LNCAP (cell line): Measurements from ENCODE around the gene SRGAP2C.
"Not testable (repeated sequence)": the region's sequence is repeated elsewhere in the genome, so short reads cannot be mapped to it uniquely, and the experiment has no call there.

Source experiments
- TF ChIP-seq, protein P1 (sequence below): fragments of 450-650 bp; IDR thresholded peaks from 2 replicates; pipeline ENCODE4 v1.5.1; 2017; ENCODE audit warnings: mild to moderate bottlenecking

SRGAP2C gene

DNA sequence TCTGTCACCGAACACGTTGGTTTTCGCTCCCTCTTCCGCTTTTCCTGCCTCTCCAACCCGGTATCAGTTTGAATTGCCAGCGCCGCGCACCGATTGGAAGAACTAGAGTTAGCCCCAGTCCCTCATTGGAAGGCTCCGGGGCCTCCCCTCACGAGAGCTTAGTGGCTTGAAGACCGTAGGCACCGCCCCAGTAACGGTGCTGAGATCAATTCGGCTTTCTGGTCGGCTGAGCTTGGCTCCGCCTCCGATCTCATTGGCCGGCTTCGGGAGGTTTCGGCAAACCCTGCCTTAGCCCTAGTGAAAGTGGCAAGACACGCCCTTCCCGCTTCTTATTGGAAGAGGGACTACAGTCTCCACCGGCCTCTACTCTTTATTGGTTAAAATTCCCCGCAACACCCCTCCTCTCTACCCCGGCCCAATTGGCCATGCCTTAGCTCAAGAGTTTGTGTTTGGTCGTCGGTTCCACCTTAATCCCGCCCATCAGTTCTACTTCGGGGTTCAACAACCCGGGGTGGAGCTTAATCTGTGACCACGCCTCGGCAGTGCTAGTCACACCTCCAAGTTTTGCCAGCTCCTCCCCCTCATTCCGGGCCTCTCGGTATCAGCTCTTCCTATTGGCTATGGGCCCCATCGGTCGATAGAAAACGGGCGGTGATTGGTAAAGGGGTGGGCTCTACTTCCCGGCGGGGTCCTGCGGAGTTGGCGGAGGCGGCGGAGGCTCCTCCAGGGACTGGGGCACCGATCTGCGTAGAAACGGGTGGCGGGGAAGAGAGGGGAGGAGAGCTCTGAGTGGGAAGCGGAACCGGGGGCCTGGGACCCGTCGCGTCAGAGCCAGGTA is at the start of gene SRGAP2C, which contains the start of gene FAM72B:
Gene SRGAP2C, plus strand, starts transcription at position 686 of the 838 bp plus-strand sequence. CDS start 2,472 bp downstream, outside the sequence.
Gene FAM72B, minus strand, starts transcription at position 51 of the 838 bp plus-strand sequence. CDS start 851 bp downstream, outside the sequence.
- TF ChIP-seq, protein P1, sequence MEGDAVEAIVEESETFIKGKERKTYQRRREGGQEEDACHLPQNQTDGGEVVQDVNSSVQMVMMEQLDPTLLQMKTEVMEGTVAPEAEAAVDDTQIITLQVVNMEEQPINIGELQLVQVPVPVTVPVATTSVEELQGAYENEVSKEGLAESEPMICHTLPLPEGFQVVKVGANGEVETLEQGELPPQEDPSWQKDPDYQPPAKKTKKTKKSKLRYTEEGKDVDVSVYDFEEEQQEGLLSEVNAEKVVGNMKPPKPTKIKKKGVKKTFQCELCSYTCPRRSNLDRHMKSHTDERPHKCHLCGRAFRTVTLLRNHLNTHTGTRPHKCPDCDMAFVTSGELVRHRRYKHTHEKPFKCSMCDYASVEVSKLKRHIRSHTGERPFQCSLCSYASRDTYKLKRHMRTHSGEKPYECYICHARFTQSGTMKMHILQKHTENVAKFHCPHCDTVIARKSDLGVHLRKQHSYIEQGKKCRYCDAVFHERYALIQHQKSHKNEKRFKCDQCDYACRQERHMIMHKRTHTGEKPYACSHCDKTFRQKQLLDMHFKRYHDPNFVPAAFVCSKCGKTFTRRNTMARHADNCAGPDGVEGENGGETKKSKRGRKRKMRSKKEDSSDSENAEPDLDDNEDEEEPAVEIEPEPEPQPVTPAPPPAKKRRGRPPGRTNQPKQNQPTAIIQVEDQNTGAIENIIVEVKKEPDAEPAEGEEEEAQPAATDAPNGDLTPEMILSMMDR = not testable (repeated sequence)

DNA sequence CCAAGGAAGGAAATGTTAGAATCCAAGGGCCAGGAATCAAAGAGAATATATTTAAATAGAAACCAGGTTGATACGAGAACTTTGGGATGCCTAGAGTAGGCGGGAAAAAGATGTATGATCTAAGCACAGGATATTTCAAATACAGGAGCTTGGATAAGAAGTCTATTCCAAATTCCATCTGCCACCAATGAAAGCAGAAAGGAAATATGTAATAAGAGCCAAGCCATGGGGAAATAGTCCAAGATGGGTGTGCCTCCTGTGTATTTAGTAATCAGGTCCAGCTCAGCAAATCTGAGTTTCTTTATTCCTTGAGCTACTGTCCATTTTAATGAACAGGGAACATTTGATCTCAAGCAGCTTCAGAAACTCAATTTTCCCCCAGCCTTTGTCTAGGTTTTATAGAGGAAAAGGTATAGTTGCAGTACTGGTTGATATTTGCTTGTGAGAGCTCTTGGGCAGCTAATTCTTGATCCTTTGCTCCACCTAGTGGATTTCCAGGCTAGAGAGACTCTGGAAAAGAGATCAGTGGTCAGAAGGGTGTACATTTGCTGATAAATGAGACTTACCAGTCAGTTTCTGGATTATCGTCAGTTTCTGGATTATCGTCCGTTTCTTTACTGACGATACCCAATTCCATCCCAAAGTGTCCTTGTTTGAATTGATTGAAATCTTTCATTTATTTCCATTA is 29.0 kb upstream of the SRGAP2C start:
- TF ChIP-seq, protein P1 = peak; percentile 22; the same call in 1 of the 2 replicates

DNA sequence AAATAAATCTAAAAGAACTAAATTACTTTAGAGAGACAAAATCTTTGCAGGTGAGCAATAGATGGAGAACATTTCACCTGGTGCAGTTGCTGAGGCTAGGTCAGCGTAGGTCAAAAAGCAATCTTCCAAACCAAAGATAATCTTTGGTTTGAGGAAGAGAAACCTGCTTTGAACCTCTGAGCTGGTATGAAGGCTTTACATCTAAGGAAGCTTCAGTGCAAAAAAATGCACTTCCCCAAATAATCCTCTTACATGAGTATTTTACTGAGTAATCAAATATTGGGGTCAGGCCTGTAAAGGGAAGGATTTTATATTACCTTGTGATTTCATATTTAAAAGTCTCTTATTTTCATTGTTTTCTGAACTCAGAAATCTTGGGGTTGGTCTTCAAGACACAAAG is 223.6 kb downstream of the SRGAP2C start:
- TF ChIP-seq, protein P1 = no peak

DNA sequence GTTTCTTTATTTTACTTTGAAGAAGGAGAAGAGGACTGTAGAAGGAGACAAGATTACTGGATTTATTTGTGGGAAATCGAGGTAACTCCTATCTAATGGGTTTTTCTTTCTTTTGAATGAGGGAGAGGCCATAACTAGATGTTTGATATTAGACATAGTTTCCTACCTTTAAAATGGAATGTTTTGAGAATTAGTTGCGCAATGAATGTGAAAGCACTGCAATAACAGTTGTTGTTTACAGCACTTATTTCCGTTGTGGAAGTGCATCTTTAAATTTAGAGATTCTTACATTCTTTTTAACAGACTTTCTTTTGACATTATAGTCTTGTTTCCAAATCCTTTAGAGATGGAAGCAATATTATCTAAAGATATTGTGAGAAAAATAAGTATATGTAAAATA is 229.0 kb downstream of the SRGAP2C start:
- TF ChIP-seq, protein P1 = no peak

DNA sequence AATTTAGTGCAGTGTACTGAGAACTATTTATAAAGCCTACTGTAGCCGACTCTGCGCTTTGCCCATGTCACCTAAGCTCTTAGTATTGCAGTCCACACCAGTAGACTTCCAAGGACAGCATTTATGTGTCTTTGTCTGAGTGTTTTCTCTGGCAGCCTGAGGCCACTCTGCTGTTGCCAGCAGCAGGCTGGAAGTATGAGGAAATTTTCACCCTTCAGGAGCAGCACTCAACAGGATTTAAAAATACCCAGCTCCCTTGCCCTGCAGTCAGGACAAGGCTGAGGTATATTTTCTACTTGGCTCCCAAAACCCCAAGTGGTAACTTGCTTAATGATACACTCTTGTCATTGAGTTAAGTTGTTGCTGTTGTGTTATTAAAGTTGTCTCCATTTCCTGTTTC is 230.1 kb downstream of the SRGAP2C start:
- TF ChIP-seq, protein P1 = no peak

DNA sequence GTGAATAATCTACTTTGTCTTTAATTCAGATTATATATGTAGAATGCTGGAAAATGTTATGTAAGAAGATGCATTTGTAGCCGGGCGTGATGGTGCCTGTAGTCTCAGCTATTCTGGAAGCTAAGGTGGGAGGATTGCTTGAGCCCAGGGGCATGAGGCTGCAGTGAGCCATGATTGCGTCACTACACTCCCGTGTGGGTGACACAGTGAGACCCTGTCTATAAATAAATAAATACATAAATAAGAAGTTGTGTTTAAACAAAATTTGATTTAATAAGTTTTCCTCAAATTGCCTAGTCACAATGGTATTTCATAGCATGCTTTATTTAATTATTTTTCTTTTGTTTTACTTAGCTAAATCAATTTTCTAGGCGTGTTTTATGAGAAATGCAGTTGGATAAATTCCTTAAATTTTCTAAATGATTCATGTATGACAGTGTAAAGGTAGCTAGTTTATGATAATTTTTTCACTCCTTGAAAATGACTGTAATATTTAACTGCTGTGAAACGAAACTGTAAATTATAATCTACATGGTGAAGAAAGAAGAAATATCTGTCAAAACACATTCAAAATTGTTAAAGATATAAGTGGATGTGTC is 232.6 kb downstream of the SRGAP2C start:
- TF ChIP-seq, protein P1 = no peak

DNA sequence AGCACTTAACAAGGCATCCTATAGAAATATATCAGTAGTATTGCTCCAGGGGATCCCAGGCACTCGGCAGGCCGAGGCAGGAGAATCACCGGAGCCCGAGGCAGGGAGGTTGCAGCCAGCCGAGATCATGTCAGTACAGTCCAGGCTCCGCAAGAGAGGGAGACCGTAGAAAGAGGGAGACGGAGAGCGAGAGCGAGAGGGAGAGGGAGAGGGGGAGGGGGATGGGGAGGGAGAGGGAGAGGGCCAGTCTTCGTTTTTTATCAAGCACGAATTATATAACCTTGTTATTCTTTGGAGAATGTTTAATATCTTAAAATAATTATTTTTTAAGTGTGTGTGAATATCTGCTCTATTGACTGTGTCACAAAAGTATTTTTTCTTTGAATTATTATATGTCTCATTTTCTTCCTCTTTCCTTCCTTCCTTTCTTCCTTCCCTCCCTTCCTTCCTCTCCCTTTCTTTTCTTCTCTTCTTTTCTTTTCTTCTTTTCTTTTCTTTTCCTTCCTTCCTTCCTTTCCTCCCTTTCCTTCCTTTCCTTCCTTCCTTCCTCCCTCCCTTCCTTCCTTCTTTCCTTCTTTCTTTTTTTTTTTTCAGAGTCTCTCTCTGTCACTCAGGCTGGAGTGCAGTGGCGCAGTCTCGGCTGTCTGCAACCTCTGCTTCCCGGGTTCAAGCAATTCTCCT is 233.7 kb downstream of the SRGAP2C start:
- TF ChIP-seq, protein P1 = no peak
